CD4-positive, alpha-beta T cell treated with Interleukin-2 at 100 ng/mL for 4 hours (primary cell): ENCODE data around the gene MCAM.
A peak's percentile ranks its signal among the peaks of the same experiment; 100 is the strongest.

Source experiments
- DNase-seq: peaks from one replicate; pipeline ENCODE4 v3.0.0-alpha.2; 2020; ENCODE audit warnings: low spot score

MCAM gene

GRCh38 chr11:119262668-119263351 lies 54.1 kb downstream of the MCAM start:
- peak; percentile 51 for DNase-seq

GRCh38 chr11:119258983-119259382 lies 57.9 kb downstream of the MCAM start:
- no peak for DNase-seq
